Mucosa of rectum (tissue), 2 donors: Measurements from ENCODE around the gene SPATA2L.

Experiments
- H3K27ac ChIP-seq, 2 donors: one replicate each; pipeline ENCODE4 v1.7.0; 2013; ENCODE audit warnings: inconsistent platforms in 2 of 2, low read depth in 2 of 2, low read length in 2 of 2
- H3K27me3 ChIP-seq, 2 donors: one replicate each; pipeline ENCODE4 v1.7.0; 2013; ENCODE audit warnings: low read length in 2 of 2; ENCODE audit not compliant: control insufficient read depth in 2 of 2, insufficient read depth in 2 of 2
- H3K36me3 ChIP-seq, 2 donors: one replicate each; pipeline ENCODE4 v1.7.0; 2013; ENCODE audit warnings: low read length in 2 of 2; ENCODE audit not compliant: control insufficient read depth in 2 of 2, insufficient read depth in 2 of 2
- H3K4me1 ChIP-seq, 2 donors: one replicate each; pipeline ENCODE4 v1.7.0; 2013; ENCODE audit warnings: low read length in 2 of 2, mild to moderate bottlenecking in 1 of 2; ENCODE audit not compliant: control insufficient read depth in 2 of 2, insufficient read depth in 2 of 2
- H3K4me3 ChIP-seq, 2 donors: one replicate each; pipeline ENCODE4 v1.7.0; 2013; ENCODE audit warnings: low read length in 2 of 2
- H3K9ac ChIP-seq, 2 donors: one replicate each; pipeline ENCODE4 v1.7.0; 2013; ENCODE audit warnings: low read length in 2 of 2, low read depth in 1 of 2, mild to moderate bottlenecking in 1 of 2
- H3K9me3 ChIP-seq, 2 donors: one replicate each; pipeline ENCODE4 v1.7.0; 2013; ENCODE audit warnings: low read length in 2 of 2; ENCODE audit not compliant: control insufficient read depth in 2 of 2
- donor health status: healthy.
- donor health status: Normal muscosa, but diverticular disease.

The SPATA2L gene

DNA sequence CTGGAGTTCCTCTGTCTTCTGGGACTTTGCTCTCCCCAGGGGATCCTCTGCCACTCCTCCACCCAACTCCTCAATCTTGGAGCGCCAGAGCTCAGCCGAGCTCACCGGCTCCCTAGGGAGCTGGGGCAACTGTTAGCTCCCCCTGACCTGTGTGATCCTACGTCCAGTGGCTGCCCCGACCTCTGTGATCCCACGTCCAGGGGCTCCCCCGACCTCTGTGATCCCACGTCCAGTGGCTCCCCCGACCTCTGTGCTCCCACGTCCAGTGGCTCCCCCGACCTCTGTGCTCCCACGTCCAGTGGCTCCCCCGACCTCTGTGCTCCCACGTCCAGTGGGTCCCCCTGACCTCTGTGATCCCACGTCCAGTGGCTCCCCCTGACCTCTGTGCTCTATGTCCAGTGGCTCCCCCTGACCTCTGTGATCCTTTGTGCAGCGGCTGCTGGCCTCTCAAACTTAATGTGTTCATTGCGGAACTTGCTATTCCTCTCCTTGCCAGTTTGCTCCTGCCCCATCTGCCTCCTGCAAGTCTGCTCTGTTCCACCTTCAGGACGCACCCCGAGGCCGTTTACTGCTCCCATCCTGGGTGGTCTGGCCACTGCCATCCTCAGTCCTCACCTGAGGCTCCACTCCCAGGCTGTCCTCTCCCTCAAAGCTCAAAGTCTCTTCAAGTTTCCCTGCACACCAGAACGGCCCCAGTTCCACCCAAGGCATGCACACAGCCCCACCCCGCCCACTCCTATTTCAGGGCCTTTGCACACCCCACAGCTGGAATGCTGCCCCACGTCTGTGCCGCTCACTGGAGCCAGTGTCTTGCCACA lies 16.4 kb upstream of the SPATA2L start:
- peaks cover 0 to under 1% of the 10 kb centered on the region in 2 donors for H3K36me3 ChIP-seq
- H3K27ac ChIP-seq = no peak overlapping the region
- H3K27me3 ChIP-seq = no peaks in the 10 kb centered on the region
- H3K4me3 ChIP-seq = no peak overlapping the region
- no peak overlapping the region for H3K9ac ChIP-seq
- H3K9me3 ChIP-seq = no peaks in the 10 kb centered on the region
- H3K4me1 ChIP-seq = peaks cover 23 to 24% of the 10 kb centered on the region in 2 donors

DNA sequence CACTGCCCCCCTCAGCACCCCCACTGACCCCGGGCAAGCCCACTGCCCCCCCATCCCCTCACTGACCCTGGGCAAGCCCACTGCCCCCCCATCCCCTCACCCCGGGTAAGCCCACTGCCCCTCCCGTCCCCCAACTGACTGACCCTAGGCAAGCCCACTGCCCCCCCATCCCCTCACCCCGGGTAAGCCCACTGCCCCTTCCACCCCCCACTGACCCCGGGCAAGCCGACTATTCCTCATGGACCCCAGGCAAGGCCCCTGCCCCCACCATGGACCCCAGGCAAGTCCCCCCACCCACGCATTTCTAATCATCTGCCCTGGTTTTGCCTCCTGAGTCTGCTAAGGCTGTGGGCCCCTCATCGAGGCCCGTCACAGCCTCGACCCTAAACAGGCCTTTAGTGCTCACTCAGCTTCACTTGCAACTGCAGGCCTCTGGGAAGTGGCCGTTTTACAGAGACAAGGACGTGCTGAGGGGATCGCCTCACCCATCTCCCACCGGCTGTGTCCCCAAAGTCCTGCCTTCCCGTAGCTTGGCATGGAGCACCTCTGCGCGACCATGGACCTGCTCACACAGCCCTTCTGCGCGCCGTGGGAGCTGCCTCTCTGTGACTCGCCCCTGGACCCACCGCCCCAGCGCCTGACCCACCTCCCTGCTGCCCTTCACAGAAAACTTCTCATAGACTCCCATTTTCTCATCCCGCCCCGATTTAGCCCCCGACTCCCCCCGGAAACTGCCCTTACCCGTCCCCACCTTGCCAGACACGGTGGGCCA lies 15.6 kb upstream of the SPATA2L start:
- H3K9me3 ChIP-seq = no peaks in the 10 kb centered on the region
- H3K9ac ChIP-seq = no peak overlapping the region
- H3K4me1 ChIP-seq = peaks cover 15 to 16% of the 10 kb centered on the region in 2 donors
- H3K4me3 ChIP-seq = no peak overlapping the region
- H3K36me3 ChIP-seq = no peaks in the 10 kb centered on the region
- no peaks in the 10 kb centered on the region for H3K27me3 ChIP-seq
- H3K27ac ChIP-seq = no peak overlapping the region

- Histone ChIP-seq H3K27me3 (no peaks in the 10 kb centered on the region), H3K27ac (no peak overlapping the region), H3K9ac (no peak overlapping the region), H3K9me3 (no peaks in the 10 kb centered on the region), H3K36me3 (no peaks in the 10 kb centered on the region), H3K4me3 (no peak overlapping the region), H3K4me1 (peaks cover 15 to 16% of the 10 kb centered on the region in 2 donors)
Measured at GRCh38 chr16:89716493-89716892, 15.0 kb upstream of the SPATA2L start.

DNA sequence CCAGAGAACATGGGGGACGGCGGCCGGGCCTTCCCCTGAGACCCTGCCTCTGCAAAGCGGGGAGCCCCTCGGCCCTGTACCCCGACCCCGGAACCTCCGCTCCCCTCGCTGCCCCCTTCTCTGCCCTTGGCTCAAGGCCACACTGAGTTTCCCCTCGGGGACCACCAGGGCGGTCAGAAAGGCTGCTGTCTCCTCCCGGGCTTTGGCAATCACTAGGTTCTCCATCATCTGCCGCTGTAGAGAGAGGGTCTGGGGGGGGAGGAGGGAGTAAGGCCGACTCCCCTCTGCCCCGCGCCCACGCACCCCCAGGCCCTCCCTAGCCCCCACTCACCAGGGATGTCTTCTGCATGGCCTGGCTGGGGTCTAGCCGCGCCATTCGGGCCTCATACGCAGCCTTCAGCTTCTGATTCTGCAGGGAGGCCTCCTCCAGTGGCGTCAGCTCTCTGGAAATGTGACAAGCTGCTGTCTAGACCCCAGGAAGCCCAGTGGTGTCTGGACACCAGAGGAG lies 10.8 kb upstream of the SPATA2L start:
- H3K27ac ChIP-seq = no peak overlapping the region
- no peaks in the 10 kb centered on the region for H3K9me3 ChIP-seq
- peaks cover 4 to 5% of the 10 kb centered on the region in 2 donors for H3K4me1 ChIP-seq
- peak overlapping the region in 1 of 2 donors; percentile 34 for H3K9ac ChIP-seq
- peak overlapping the region; percentile 49 to 52 for H3K4me3 ChIP-seq
- H3K27me3 ChIP-seq = no peaks in the 10 kb centered on the region
- no peaks in the 10 kb centered on the region for H3K36me3 ChIP-seq

DNA sequence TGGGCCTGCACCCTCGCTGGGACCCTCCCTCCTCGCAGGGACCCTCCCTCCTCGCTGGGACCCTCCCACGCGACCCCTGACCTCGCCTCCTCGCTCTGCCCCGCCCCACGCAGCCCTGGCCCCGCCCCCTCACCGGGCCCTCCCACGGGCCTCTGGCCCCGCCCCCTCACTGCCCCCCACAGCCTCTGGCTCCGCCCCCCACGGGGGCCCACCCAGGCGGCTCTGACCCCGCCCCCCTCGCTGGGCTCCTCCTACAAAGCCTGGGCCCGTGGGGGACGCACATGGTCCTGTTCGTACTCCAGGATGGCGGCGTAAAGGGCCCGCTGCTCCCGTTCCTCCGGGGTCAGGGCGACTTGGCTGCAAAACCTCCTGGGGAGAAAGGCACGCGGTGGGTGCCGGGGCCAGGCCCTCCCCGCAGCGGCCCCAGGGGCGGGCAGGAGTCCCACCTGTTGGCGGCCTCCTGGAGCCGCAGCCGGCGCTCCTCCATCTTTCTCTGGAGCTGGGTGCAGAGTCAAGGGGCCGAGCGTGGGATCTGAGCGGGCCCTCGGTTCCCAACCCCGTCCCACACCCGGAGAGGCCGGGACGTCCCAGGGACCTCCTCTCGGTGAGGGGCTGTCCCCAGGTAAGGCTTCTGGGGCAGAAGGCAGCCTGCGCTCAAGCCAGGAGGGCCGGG lies 10.2 kb upstream of the SPATA2L start:
- no peak overlapping the region for H3K27ac ChIP-seq
- peak overlapping the region in 1 of 2 donors; percentile 34 for H3K9ac ChIP-seq
- H3K9me3 ChIP-seq = no peaks in the 10 kb centered on the region
- no peaks in the 10 kb centered on the region for H3K36me3 ChIP-seq
- H3K4me3 ChIP-seq = peak overlapping the region; percentile 49 to 52
- H3K27me3 ChIP-seq = no peaks in the 10 kb centered on the region
- peaks cover 4 to 5% of the 10 kb centered on the region in 2 donors for H3K4me1 ChIP-seq

DNA sequence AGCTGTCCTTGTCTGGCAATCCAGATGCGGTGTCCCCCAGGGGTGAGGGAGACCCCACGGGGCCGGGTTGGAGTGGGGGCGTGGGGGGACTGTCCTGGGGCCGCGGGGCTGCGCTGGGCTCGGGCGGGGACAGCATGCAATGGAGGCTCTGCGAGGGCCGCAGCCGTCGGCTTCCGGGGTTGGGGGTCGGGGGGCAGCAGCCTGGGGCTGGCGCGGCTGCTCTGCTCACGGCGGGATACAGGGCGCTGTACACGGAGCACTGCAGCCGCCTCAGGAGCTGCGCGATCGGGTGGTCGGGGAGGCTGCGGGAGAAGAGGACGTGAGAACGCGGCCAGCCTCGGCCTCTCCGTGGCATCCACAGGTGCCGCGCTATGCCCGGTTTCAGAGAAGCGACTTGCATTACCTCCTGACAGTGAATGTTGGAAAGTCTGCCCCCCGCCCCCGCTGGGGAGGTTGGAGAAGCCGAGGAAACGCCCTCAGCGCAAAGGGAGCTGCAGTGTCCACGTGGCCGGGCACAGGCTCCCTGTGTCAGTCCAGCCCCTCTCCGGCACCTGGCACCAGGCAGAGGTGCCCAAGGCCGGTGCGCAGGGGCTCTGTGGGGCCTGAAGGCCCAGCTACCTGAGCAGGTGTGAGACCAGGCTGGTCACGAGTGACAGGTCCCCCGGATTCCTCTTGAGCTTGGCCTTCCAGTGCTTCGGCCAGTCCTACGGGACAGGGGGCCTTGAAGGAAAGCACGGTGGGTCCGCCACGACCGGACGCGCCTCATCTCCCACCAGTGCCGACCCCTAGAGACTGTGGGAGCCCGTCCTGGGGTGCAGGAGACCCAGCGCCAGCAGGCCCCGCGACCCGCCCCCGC lies 9.4 kb upstream of the SPATA2L start:
- H3K4me1 ChIP-seq = peaks cover 7 to 9% of the 10 kb centered on the region in 2 donors
- no peaks in the 10 kb centered on the region for H3K9me3 ChIP-seq
- no peak overlapping the region for H3K4me3 ChIP-seq
- H3K9ac ChIP-seq = no peak overlapping the region
- no peak overlapping the region for H3K27ac ChIP-seq
- H3K27me3 ChIP-seq = no peaks in the 10 kb centered on the region
- no peaks in the 10 kb centered on the region for H3K36me3 ChIP-seq

DNA sequence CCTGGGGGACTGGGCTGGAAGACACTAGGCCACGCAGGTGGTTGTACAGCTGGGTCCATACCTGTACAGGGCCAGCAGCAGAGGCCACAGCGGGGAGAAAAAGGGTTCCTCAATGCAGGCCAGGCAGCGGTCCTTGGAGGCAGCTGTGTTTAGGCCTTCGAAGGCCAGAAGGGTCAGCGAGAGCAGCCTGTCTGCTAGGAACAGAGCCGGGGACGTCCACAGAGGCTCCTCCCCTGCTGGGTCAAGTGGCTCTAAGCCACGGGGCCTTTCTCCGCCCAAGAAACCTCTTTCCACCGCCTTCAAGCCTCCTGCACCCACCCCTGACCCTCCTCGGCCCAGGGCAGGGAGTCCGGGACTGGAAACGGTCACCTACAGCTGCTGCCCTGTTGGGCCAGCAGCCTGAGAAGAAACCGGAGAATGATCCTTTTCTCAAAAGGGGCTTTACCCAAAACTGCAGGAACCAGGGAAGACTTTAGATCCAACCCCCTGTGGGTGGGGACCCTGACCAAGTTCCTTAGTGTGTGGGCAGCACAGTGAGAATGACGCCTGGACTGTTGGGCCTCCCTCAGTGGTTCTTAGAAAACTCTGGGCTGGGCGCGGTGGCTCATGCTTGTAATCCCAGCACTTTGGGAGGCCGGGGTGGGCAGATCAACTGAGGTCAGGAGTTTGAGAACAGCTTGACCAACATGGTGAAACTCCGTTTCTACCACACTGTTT lies 8.4 kb upstream of the SPATA2L start:
- Histone ChIP-seq H3K36me3 (no peaks in the 10 kb centered on the region), H3K27ac (no peak overlapping the region), H3K27me3 (no peaks in the 10 kb centered on the region), H3K9ac (no peak overlapping the region), H3K9me3 (no peaks in the 10 kb centered on the region), H3K4me3 (no peak overlapping the region), H3K4me1 (peaks cover 7 to 10% of the 10 kb centered on the region in 2 donors)

- no peaks in the 10 kb centered on the region for H3K9me3 ChIP-seq
- H3K36me3 ChIP-seq = no peaks in the 10 kb centered on the region
- no peaks in the 10 kb centered on the region for H3K27me3 ChIP-seq
- H3K4me3 ChIP-seq = no peak overlapping the region
- H3K9ac ChIP-seq = no peak overlapping the region
- peaks cover 7 to 10% of the 10 kb centered on the region in 2 donors for H3K4me1 ChIP-seq
- H3K27ac ChIP-seq = no peak overlapping the region
Measured at GRCh38 chr16:89709166-89709565, 7.7 kb upstream of the SPATA2L start.

DNA sequence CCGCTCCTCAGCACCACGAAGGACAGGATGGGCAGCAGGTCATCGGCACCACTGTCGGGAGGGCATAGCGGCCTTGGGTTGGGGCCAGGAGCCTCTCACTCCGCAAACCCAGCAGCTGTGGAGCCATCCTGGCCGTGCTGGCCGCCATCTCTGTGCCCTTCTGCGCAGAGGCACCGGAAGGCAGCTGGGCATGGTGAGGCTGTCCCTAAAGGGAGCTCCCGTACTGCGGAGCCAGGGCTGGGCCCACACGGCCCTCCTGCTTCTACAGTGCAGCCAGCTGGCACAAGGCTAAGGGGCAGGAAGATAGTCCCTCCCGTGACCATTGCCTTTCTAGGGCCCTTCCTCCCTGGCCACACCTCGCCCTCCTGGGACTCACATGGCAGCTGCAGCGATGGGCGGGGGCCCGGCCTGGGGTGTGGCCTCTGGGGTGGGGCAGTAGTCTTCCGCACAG lies 7.0 kb upstream of the SPATA2L start:
- Histone ChIP-seq H3K9me3 (no peaks in the 10 kb centered on the region), H3K27me3 (no peaks in the 10 kb centered on the region), H3K9ac (peak overlapping the region in 1 of 2 donors; percentile 11), H3K27ac (no peak overlapping the region), H3K4me3 (no peak overlapping the region), H3K36me3 (no peaks in the 10 kb centered on the region), H3K4me1 (peaks cover 7 to 10% of the 10 kb centered on the region in 2 donors)
